Measurements from ENCODE around the gene HMCN1. TPM values are rescaled to one million over a fixed set of nuclear protein-coding genes. Genes with fewer than 3 reads are reported as not detected.

Gene HMCN1
- total RNA-seq, 4 donors from 2014 or later = 11.6 to 95.9 (median 78.6) TPM

- TF ChIP-seq CTCF (IDR thresholded peaks at IDR 0.05) = no peak
- no peak for TF ChIP-seq EP300 (IDR thresholded peaks at IDR 0.05)
- TF ChIP-seq POLR2A (IDR thresholded peaks at IDR 0.05) = no peak
- no peak for TF ChIP-seq POLR2AphosphoS5 (IDR thresholded peaks at IDR 0.05)
- Histone ChIP-seq H3K27me3 (no peaks in the 10 kb centered on the region), H3K4me3 (no peak overlapping the region), H3K36me3 (no peaks in the 10 kb centered on the region), H3K9me3 (no peaks in the 10 kb centered on the region), H3K4me1 (peaks cover 0 to 8% (median 0%) of the 10 kb centered on the region in 3 donors), H3K27ac (no peak overlapping the region)
- 53 to 69% methylated on average over 1 of the region's 1 CpG for WGBS, 2 donors (ENCODE audit: low coverage in 1 of 2)
- ATAC-seq = no peak
These were observed 82.3 kb downstream of the HMCN1 start for GRCh38 chr1:185816460-185816859.

- Histone ChIP-seq H3K4me3 (no peak overlapping the region), H3K36me3 (no peaks in the 10 kb centered on the region), H3K9me3 (no peaks in the 10 kb centered on the region), H3K4me1 (peaks cover 0 to 10% (median 0%) of the 10 kb centered on the region in 3 donors), H3K27me3 (no peaks in the 10 kb centered on the region), H3K27ac (no peak overlapping the region)
- TF ChIP-seq CTCF (IDR thresholded peaks at IDR 0.05) (no peak), POLR2AphosphoS5 (IDR thresholded peaks at IDR 0.05) (no peak), EP300 (IDR thresholded peaks at IDR 0.05) (no peak), POLR2A (IDR thresholded peaks at IDR 0.05) (no peak)
- no peak for ATAC-seq
These were observed 85.6 kb downstream of the HMCN1 start for GRCh38 chr1:185819798-185820197.

- Histone ChIP-seq H3K36me3 (no peaks in the 10 kb centered on the region), H3K27ac (no peak overlapping the region), H3K27me3 (no peaks in the 10 kb centered on the region), H3K9me3 (no peaks in the 10 kb centered on the region), H3K4me3 (no peak overlapping the region), H3K4me1 (peaks cover 0 to 10% (median 0%) of the 10 kb centered on the region in 3 donors)
- TF ChIP-seq POLR2A (IDR thresholded peaks at IDR 0.05) (no peak), EP300 (IDR thresholded peaks at IDR 0.05) (no peak), POLR2AphosphoS5 (IDR thresholded peaks at IDR 0.05) (no peak), CTCF (IDR thresholded peaks at IDR 0.05) (no peak)
- no peak for ATAC-seq
- WGBS, 2 donors (ENCODE audit: low coverage in 1 of 2) = 88 to 96% methylated on average over 3 of the region's 3 CpGs
These were observed 87.6 kb downstream of the HMCN1 start for GRCh38 chr1:185821612-185822385.

GRCh38 chr1:185823467-185823866 lies 89.3 kb downstream of the HMCN1 start:
- H3K27ac ChIP-seq = no peak overlapping the region
- H3K36me3 ChIP-seq = no peaks in the 10 kb centered on the region
- H3K4me1 ChIP-seq = peaks cover 0 to 10% (median 0%) of the 10 kb centered on the region in 3 donors
- ATAC-seq = no peak
- H3K4me3 ChIP-seq = no peak overlapping the region
- TF ChIP-seq EP300 (IDR thresholded peaks at IDR 0.05) = no peak
- TF ChIP-seq POLR2A (IDR thresholded peaks at IDR 0.05) = no peak
- no peak for TF ChIP-seq POLR2AphosphoS5 (IDR thresholded peaks at IDR 0.05)
- TF ChIP-seq CTCF (IDR thresholded peaks at IDR 0.05) = no peak
- no peaks in the 10 kb centered on the region for H3K27me3 ChIP-seq
- WGBS, 2 donors (ENCODE audit: low coverage in 1 of 2) = 73 to 88% methylated on average over 2 of the region's 2 CpGs
- H3K9me3 ChIP-seq = no peaks in the 10 kb centered on the region

GRCh38 chr1:185824106-185824505 lies 89.9 kb downstream of the HMCN1 start:
- no peak for ATAC-seq
- peaks cover 0 to 10% (median 0%) of the 10 kb centered on the region in 3 donors for H3K4me1 ChIP-seq
- H3K36me3 ChIP-seq = no peaks in the 10 kb centered on the region
- TF ChIP-seq POLR2AphosphoS5 (IDR thresholded peaks at IDR 0.05) (no peak), EP300 (IDR thresholded peaks at IDR 0.05) (no peak), POLR2A (IDR thresholded peaks at IDR 0.05) (no peak), CTCF (IDR thresholded peaks at IDR 0.05) (no peak)
- H3K27ac ChIP-seq = no peak overlapping the region
- H3K27me3 ChIP-seq = no peaks in the 10 kb centered on the region
- 75 to 82% methylated on average over 1 of the region's 1 CpG for WGBS, 2 donors (ENCODE audit: low coverage in 1 of 2)
- H3K4me3 ChIP-seq = no peak overlapping the region
- no peaks in the 10 kb centered on the region for H3K9me3 ChIP-seq
